Peyer's patch (tissue), 4 donors: ENCODE data around the gene SLC35F2. TPM values are rescaled to one million over a fixed set of nuclear protein-coding genes. Genes with fewer than 3 reads are reported as not detected.
"Not testable (repeated sequence)": the region's sequence is repeated elsewhere in the genome, so short reads cannot be mapped to it uniquely, and the experiment has no call there.

Experiments used
- DNase-seq, 3 donors: peaks; one replicate each; pipeline ENCODE4 v3.0.0-alpha.2; 2017 to 2019
- H3K27ac ChIP-seq, 4 donors: fragments of 200-600 bp; sonication (generic); one replicate each; pipeline ENCODE4 v1.5.1; 2016 to 2019
- H3K27me3 ChIP-seq, 2 donors: fragments of 200-600 bp; sonication (generic); one replicate each; pipeline ENCODE4 v1.5.1; 2019
- H3K36me3 ChIP-seq, 3 donors: fragments of 200-600 bp; sonication (generic); one replicate each; pipeline ENCODE4 v1.5.1; 2016 to 2019
- H3K4me1 ChIP-seq, 4 donors: fragments of 200-600 bp; sonication (generic); one replicate each; pipeline ENCODE4 v1.5.1; 2016 to 2019
- H3K4me3 ChIP-seq, 4 donors: fragments of 200-600 bp; sonication (generic); 1 replicate in 3 of 4; 2 replicates in 1 of 4; pipeline ENCODE4 v1.5.1; 2016 to 2019; ENCODE audit warnings: mild to moderate bottlenecking in 1 of 4
- H3K9me3 ChIP-seq, 4 donors: fragments of 200-600 bp; sonication (generic); one replicate each; pipeline ENCODE4 v1.5.1; 2016 to 2019; ENCODE audit warnings: mild to moderate bottlenecking in 1 of 4
- CTCF ChIP-seq, 6 experiments: fragments of 450-650 bp in 4 of 6; fragments of 200-600 bp in 2 of 6; sonication (generic) in 1 of 6; IDR thresholded peaks; one replicate each; pipeline ENCODE4 v1.5.1; 2017 to 2019; ENCODE audit warnings: antibody characterized with exemption in 6 of 6, mild to moderate bottlenecking in 3 of 6, moderate library complexity in 1 of 6
- POLR2A ChIP-seq, 2 donors: fragments of 450-650 bp; IDR thresholded peaks; one replicate each; pipeline ENCODE4 v1.5.1; 2017; ENCODE audit warnings: antibody characterized with exemption in 2 of 2, mild to moderate bottlenecking in 2 of 2, moderate library complexity in 2 of 2
- total RNA-seq, 4 donors: library from RNA; depleted of rRNA; stranded (reverse); fragments of >200 nt; gene quantifications; one replicate each; pipeline ENCODE4 v1.1.0, GENCODE V29; 2016

Gene SLC35F2
- total RNA-seq, 4 donors from 2014 or later = 9.1 to 28.5 (median 20.1) TPM

GRCh38 chr11:107847184-107847583, 11.4 kb downstream of the SLC35F2 start:
- Histone ChIP-seq H3K4me1 (no peaks in the 10 kb centered on the region), H3K27ac (no peak overlapping the region), H3K4me3 (no peak overlapping the region), H3K36me3 (no peaks in the 10 kb centered on the region), H3K9me3 (no peaks in the 10 kb centered on the region), H3K27me3 (no peaks in the 10 kb centered on the region)
- no peak for DNase-seq
- TF ChIP-seq POLR2A (IDR thresholded peaks at IDR 0.05) = no peak

GRCh38 chr11:107844041-107844440, 14.5 kb downstream of the SLC35F2 start:
- Histone ChIP-seq H3K27me3 (no peaks in the 10 kb centered on the region), H3K4me1 (peaks cover 0 to 21% (median 0%) of the 10 kb centered on the region in 4 donors), H3K4me3 (no peak overlapping the region), H3K27ac (no peak overlapping the region), H3K36me3 (no peaks in the 10 kb centered on the region), H3K9me3 (no peaks in the 10 kb centered on the region)
- no peak for DNase-seq
- TF ChIP-seq CTCF (IDR thresholded peaks at IDR 0.05) (no peak), POLR2A (IDR thresholded peaks at IDR 0.05) (no peak)

- Histone ChIP-seq H3K9me3 (no peaks in the 10 kb centered on the region), H3K27me3 (no peaks in the 10 kb centered on the region), H3K27ac (no peak overlapping the region), H3K36me3 (no peaks in the 10 kb centered on the region), H3K4me3 (no peak overlapping the region), H3K4me1 (peaks cover 0 to 21% (median 0%) of the 10 kb centered on the region in 4 donors)
- no peak for DNase-seq
- no peak for TF ChIP-seq POLR2A (IDR thresholded peaks at IDR 0.05)
- TF ChIP-seq CTCF (IDR thresholded peaks at IDR 0.05) = no peak
Observed at GRCh38 chr11:107842412-107843100, 16.0 kb downstream of the SLC35F2 start.

GRCh38 chr11:107840129-107840484, 18.5 kb downstream of the SLC35F2 start:
- Histone ChIP-seq H3K4me1 (peaks cover 0 to 21% (median 0%) of the 10 kb centered on the region in 4 donors), H3K27ac (peak overlapping the region; percentile 45 to 69 (median 60))
- no peak for DNase-seq

GRCh38 chr11:107836851-107837250, 21.7 kb downstream of the SLC35F2 start:
- Histone ChIP-seq H3K36me3 (no peaks in the 10 kb centered on the region), H3K4me3 (no peak overlapping the region), H3K4me1 (peaks cover 0 to 21% (median 0%) of the 10 kb centered on the region in 4 donors), H3K27ac (no peak overlapping the region), H3K27me3 (no peaks in the 10 kb centered on the region), H3K9me3 (no peaks in the 10 kb centered on the region)
- no peak for TF ChIP-seq POLR2A (IDR thresholded peaks at IDR 0.05)
- TF ChIP-seq CTCF (IDR thresholded peaks at IDR 0.05) = no peak
- DNase-seq = no peak

More at GRCh38 chr11:107840129-107840484, 18.5 kb downstream of the SLC35F2 start:
- Histone ChIP-seq H3K9me3 (no peaks in the 10 kb centered on the region), H3K27me3 (no peaks in the 10 kb centered on the region), H3K36me3 (no peaks in the 10 kb centered on the region), H3K4me3 (no peak overlapping the region)
- TF ChIP-seq POLR2A (IDR thresholded peaks at IDR 0.05) (no peak), CTCF (IDR thresholded peaks at IDR 0.05) (no peak)

GRCh38 chr11:107834995-107835394, 23.6 kb downstream of the SLC35F2 start:
- no peak for DNase-seq
- H3K27ac ChIP-seq = no peak overlapping the region

GRCh38 chr11:107833926-107834325, 24.7 kb downstream of the SLC35F2 start:
- not testable (repeated sequence) for DNase-seq, H3K4me3 ChIP-seq, H3K36me3 ChIP-seq, H3K4me1 ChIP-seq, H3K27me3 ChIP-seq, H3K9me3 ChIP-seq, H3K27ac ChIP-seq

More at GRCh38 chr11:107834995-107835394, 23.6 kb downstream of the SLC35F2 start:
- no peaks in the 10 kb centered on the region for H3K36me3 ChIP-seq
- H3K27me3 ChIP-seq = no peaks in the 10 kb centered on the region
- H3K4me3 ChIP-seq = no peak overlapping the region
- peaks cover 0 to 6% (median 0%) of the 10 kb centered on the region in 4 donors for H3K4me1 ChIP-seq
- no peaks in the 10 kb centered on the region for H3K9me3 ChIP-seq
- TF ChIP-seq CTCF (IDR thresholded peaks at IDR 0.05) = peak in 1 of 6 experiments; percentile 29
- no peak for TF ChIP-seq POLR2A (IDR thresholded peaks at IDR 0.05)
